RWPE1 (cell line): ENCODE measurements around the gene ZBTB45.

Source experiments
- CTCF ChIA-PET: fragments of 350-600 bp; sonication (Branson Sonifier 250); formaldehyde crosslinking; extraction: SDS; loops from one replicate; lab custom pipeline; 2021; lab: Yijun Ruan, JAX
- POLR2A ChIA-PET: fragments of 400-600 bp; formaldehyde crosslinking; extraction: SDS; loops from one replicate; lab custom pipeline; 2020; ENCODE audit warnings: antibody characterized with exemption; ENCODE audit not compliant: low non-redundant PET; lab: Yijun Ruan, JAX
- DNase-seq: peaks from one replicate; pipeline ENCODE4 v3.0.0; 2012; ENCODE audit warnings: low spot score
- H3K27ac ChIP-seq: fragments of 450-650 bp; 2 replicates; pipeline ENCODE4 v1.5.1; 2017
- TF ChIP-seq, protein P1 (sequence below): fragments of 450-650 bp; conservative IDR thresholded peaks from 2 replicates; pipeline ENCODE4 v1.5.1; 2017; ENCODE audit warnings: low read depth, mild to moderate bottlenecking

The ZBTB45 gene

DNA sequence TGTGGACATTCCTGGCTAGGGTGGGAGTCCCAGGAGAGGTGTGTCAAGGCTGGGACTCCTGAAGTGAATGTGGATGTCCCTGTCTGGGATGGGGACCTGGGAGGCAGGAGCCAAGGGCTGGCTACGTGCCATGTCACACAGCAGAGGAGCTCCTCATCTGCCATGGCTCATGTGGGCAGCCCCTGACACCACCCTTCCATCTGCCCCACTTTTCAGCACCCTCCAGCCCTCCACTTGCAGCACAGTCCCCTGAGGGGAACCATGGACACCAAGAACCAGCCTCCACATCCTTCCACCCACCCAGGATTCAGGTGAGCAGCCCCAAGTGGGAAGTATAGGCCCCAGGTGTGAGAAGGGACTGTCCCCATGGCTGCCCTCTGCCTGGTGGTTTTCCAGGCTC is 41.7 kb downstream of the ZBTB45 start:
- no peak for DNase-seq
- TF ChIP-seq, protein P1, sequence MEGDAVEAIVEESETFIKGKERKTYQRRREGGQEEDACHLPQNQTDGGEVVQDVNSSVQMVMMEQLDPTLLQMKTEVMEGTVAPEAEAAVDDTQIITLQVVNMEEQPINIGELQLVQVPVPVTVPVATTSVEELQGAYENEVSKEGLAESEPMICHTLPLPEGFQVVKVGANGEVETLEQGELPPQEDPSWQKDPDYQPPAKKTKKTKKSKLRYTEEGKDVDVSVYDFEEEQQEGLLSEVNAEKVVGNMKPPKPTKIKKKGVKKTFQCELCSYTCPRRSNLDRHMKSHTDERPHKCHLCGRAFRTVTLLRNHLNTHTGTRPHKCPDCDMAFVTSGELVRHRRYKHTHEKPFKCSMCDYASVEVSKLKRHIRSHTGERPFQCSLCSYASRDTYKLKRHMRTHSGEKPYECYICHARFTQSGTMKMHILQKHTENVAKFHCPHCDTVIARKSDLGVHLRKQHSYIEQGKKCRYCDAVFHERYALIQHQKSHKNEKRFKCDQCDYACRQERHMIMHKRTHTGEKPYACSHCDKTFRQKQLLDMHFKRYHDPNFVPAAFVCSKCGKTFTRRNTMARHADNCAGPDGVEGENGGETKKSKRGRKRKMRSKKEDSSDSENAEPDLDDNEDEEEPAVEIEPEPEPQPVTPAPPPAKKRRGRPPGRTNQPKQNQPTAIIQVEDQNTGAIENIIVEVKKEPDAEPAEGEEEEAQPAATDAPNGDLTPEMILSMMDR = no peak
- CTCF ChIA-PET = no interaction called here
- POLR2A ChIA-PET = no interaction called here
- H3K27ac ChIP-seq = peak overlapping the region; percentile 93

DNA sequence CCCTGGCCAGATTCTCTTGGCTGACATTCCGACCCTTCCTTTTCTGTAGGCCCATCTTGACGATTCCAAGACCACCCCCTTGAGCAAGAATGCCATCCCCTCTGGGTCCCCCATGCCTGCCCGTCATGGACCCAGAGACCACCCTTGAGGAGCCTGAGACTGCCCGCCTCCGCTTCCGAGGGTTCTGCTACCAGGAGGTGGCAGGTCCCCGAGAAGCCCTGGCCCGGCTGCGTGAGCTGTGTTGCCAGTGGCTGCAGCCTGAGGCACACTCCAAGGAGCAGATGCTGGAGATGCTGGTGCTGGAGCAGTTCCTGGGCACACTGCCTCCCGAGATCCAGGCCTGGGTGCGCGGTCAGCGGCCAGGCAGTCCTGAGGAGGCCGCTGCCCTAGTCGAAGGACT is 42.5 kb downstream of the ZBTB45 start:
- no peak for DNase-seq
- ChIA-PET CTCF (interaction anchor here (1.0 kb wide), 1 partner anchor 26 kb away, joined by 3 read pairs; the partner anchor contains the start of gene ZNF324B), POLR2A (no interaction called here)
- TF ChIP-seq, protein P1 = no peak
- peak overlapping the region; percentile 93 for H3K27ac ChIP-seq

DNA sequence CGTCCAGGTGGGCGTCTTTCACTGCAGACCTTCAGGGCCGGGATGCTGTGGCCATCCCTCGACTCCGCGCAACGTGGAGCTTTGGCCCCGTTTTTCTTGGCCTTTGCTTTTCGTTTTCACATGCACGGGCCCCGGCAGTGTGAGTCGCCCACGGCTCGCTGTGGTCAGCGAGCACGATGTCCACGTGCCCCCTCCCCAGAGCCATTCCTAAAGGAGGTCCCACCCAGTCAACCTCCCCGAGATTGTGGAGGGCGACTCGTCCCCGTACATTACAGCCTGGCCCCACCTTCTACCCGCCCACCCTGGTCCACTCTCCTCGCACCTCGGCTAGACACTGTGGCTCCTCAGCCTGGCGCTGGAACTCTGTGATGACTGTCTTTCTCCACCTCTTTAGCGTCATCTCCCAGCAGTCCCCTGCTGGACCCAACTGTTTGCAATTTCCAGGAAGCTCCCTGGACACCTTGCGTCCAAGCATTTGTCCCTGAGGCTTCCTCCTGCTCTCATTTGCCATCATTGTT is 43.1 kb downstream of the ZBTB45 start:
- H3K27ac ChIP-seq = peak overlapping the region; percentile 93
- POLR2A ChIA-PET = no interaction called here
- DNase-seq = no peak
- TF ChIP-seq, protein P1 = no peak
- CTCF ChIA-PET = interaction anchor here (1.0 kb wide), 1 partner anchor 25 kb away, joined by 3 read pairs; the partner anchor contains the start of gene ZNF324B

DNA sequence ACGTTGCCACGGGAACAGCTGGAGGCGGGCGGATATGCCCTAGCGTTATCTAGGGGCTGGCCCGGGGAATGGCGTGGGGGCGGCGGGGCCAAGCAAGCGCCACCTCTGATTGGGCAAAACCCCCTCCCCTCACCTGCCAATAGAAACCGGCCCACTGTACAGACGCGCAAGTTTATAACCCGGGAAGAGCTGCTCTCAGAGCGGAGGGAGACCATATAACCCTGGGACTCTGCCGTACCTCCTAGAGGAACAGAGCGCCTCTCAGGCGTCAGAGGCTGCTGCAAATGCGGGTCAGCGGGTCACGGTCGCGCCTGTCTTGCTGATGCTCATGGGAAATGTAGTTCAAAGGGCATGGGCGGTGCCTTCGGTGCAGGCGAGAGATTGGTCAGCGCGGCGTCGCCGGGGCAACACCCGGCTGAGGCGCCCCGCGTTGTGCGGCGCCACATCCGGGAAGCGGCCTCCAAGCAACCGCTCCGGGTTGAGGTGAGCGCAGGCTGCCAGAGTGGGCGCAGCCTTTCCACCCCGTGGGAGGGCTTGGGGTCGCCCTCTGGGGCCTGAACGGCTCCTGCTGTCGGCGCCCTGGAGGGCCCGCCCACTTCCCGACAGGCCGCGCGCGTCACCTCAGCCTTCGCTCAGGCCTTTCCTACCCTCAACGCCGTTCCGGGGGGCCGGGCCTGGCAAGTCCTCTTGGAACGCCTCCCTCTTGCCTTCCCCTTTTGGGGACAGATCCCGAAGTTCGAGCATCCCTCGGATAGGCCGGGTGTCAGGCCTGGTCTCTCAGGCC is 43.7 kb downstream of the ZBTB45 start, which contains the start of gene ZNF446:
Gene ZNF446 (plus strand): TSS at position 639 of the 784 bp plus-strand sequence. CDS start 867 bp downstream, outside the sequence.
- peak within 1 kb of the TSS; percentile 93 for H3K27ac ChIP-seq
- POLR2A ChIA-PET = interaction anchor here (0.9 kb wide), 1 partner anchor 43 kb away, joined by 6 read pairs; no protein-coding TSS in a partner anchor
- TF ChIP-seq, protein P1 = no peak
- CTCF ChIA-PET = interaction anchor here (0.7 to 1.1 kb wide), 2 partner anchors 15 to 67 kb away, joined by 3 to 6 read pairs; partner anchors contain the start of gene ZNF584
- peak; percentile 92 for DNase-seq

DNA sequence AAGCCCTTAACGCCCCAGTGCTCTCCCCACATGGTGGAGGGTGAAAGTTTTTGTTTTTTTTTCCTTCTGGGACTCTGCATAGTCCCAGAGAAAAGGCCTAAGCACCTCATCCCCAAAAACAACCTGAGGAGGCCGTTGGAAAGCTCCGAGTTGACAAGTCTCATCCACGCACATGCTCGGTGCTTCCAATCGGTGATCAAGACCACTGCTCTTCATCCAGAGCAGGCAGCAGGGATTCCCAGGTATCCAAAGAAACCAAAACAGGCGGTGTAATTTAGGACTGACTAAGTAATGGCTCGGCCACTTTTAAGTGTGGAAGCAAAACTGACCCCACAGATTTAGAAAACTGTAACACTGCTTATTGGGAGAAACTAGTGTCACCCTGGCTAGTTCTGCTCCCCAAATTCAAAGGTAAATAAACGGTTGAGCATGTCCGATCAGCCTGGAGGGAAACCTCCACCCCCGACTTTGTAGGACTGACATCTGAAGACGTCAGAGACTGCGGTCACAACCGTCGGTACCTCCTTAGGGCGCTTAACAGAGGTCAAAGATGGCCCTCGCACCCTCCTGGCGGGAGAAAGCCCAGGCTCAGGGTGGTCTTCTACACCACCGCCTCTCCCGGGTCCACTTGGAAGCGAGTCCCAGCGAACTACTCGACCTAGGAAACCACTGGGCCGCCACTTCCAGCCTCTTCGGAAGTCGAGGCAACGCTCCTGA is 44.5 kb downstream of the ZBTB45 start:
- CTCF ChIA-PET = interaction anchor here (0.7 to 1.1 kb wide), 2 partner anchors 15 to 67 kb away, joined by 3 to 6 read pairs; partner anchors contain the start of gene ZNF584
- TF ChIP-seq, protein P1 = no peak
- peak overlapping the region; percentile 93 for H3K27ac ChIP-seq
- DNase-seq = no peak
- POLR2A ChIA-PET = interaction anchor here (0.9 kb wide), 1 partner anchor 44 kb away, joined by 6 read pairs; no protein-coding TSS in a partner anchor
